RWPE1 (cell line): ENCODE data around the gene SLC6A17.

Experiments used
- CTCF ChIA-PET: fragments of 350-600 bp; sonication (Branson Sonifier 250); formaldehyde crosslinking; extraction: SDS; loops from one replicate; lab custom pipeline; 2021; lab: Yijun Ruan, JAX
- POLR2A ChIA-PET: fragments of 400-600 bp; formaldehyde crosslinking; extraction: SDS; loops from one replicate; lab custom pipeline; 2020; ENCODE audit warnings: antibody characterized with exemption; ENCODE audit not compliant: low non-redundant PET; lab: Yijun Ruan, JAX
- DNase-seq: peaks from one replicate; pipeline ENCODE4 v3.0.0; 2012; ENCODE audit warnings: low spot score
- H3K27ac ChIP-seq: fragments of 450-650 bp; 2 replicates; pipeline ENCODE4 v1.5.1; 2017
- CTCF ChIP-seq: fragments of 450-650 bp; conservative IDR thresholded peaks from 2 replicates; pipeline ENCODE4 v1.5.1; 2017; ENCODE audit warnings: low read depth, mild to moderate bottlenecking

Gene SLC6A17

GRCh38 chr1:110235834-110236682 lies 85.8 kb downstream of the SLC6A17 start:
- H3K27ac ChIP-seq = no peak overlapping the region
- CTCF ChIA-PET = interaction anchor here (0.7 to 1.0 kb wide), 2 partner anchors 27 to 76 kb away, joined by 3 to 4 read pairs; no protein-coding TSS in a partner anchor
- no peak for TF ChIP-seq CTCF
- POLR2A ChIA-PET = no interaction called here
- DNase-seq = peak; percentile 49

DNA sequence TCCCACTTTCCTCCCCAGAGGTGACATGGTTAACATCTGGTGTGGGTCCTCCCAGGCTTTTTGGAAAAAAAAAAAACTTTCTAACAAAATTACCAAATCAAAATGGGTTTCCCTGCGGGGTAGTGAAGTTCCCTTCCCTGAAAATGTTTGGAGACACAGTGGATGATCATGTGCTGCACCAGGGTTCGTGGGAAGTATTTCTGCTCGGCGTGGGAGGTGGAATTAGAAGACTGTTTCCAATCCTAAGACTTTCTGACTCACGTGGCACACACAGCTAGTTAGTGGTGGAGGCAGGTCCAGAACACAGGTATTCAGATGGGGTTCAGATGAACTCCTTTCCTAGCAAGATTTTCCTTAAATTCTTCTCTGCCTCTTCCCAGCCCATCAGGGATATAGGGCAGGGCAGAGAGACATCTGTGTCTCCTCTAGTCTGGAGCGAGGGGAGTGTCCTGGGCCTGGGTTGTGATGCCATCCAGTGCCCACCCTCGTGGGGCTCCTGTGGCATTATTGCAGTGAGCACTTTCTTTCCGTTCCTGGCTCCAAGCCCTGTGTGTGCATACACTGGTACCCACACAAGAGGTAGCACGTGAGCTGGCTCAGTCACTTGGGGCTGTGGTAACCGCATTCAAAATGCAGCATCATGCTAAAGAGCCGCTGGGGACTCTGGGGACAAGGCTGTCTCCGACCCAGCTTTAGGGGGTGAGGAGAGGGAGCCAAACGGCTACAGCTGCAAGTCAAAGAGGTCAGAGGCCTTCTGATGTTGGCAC lies 87.3 kb downstream of the SLC6A17 start:
- ChIA-PET POLR2A (no interaction called here), CTCF (interaction anchor here (0.6 kb wide), 3 partner anchors 29 to 114 kb away, joined by 3 to 4 read pairs (median 3); no protein-coding TSS in a partner anchor)
- H3K27ac ChIP-seq = no peak overlapping the region
- TF ChIP-seq CTCF = no peak
- DNase-seq = no peak

GRCh38 chr1:110239441-110240430 lies 89.4 kb downstream of the SLC6A17 start:
- no peak for DNase-seq
- H3K27ac ChIP-seq = no peak overlapping the region
- CTCF ChIA-PET = interaction anchor here (0.7 kb wide), 1 partner anchor 43 kb away, joined by 3 read pairs; no protein-coding TSS in a partner anchor
- POLR2A ChIA-PET = no interaction called here
- no peak for TF ChIP-seq CTCF

DNA sequence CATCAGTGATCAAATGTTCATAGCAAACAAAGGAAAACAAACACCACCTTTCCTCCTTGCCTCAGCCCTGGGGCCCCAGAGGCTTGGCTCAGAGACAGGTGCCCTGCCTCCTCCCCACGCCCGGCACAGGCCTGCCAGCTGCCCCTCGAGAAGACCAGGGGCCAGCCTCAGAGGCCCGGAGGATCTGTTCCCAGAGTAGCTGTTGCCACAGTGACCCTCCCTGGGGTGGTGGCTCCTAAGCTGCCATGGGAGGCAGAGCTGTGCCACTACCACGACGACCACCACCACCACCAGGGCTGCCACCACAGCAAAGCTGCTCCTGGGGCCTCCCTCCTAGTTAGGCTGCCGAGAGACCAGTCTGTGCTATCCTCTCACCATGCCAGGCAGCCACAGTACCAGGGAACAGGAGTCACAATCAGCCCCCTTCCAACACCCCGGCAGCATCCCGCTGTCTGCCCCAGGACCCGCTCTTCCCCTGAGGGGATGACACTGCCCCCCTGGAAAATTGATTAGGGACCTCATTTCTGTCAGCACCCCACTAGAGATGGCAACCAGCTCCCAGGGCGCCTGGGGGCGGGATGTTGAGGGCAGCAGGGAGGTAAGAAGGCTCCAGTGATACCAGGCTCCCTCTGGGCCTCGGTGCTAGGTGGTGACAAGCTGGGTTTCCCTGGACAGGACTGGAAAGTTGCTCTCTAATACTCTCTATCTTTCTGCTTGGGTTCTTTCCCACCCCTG lies 90.3 kb downstream of the SLC6A17 start:
- ChIA-PET POLR2A (no interaction called here), CTCF (no interaction called here)
- DNase-seq = no peak
- no peak for TF ChIP-seq CTCF
- H3K27ac ChIP-seq = no peak overlapping the region

DNA sequence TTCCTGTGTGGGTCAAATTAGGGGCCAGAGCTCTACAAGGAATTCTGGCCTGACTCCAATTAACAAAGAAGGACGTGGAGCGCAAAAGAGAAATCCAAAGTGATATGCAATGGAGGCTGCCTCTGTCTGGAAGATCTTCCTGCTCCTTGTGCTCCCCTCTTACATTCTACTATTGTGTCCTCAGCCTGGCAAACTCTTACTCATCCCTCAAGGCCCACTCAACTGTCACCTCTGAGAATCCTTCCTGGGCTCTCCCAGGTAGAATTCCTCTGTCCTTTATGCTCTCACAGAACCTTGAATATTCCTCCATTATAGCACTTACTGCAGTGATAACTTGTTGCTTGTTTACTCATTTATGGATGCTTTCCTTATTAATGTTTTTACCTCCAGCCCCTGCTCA lies 91.2 kb downstream of the SLC6A17 start:
- TF ChIP-seq CTCF = no peak
- H3K27ac ChIP-seq = no peak overlapping the region
- POLR2A ChIA-PET = no interaction called here
- DNase-seq = no peak
- CTCF ChIA-PET = interaction anchor here (0.6 kb wide), 1 partner anchor 181 kb away, joined by 3 read pairs; no protein-coding TSS in a partner anchor
